K562 (cell line): ENCODE data around the gene UFSP1. TPM values are rescaled to one million over a fixed set of nuclear protein-coding genes. Genes with fewer than 3 reads are reported as not detected.

ENCODE experiments used
- ATAC-seq: fragments of 200-7000 bp; cut with Tn5 transposase; 3 replicates; pipeline ENCODE4 v1.9.1; 2020; ENCODE audit warnings: moderate library complexity
- BruUV-seq: library from RNA; stranded (reverse); fragments of 400-500 nt; replicated peaks from 2 replicates; lab custom pipeline; 2021; lab: Mats Ljungman, UMichigan
- CTCF ChIA-PET: fragments of 300-600 bp; formaldehyde crosslinking; extraction: SDS; loops from one replicate; lab custom pipeline; 2021; ENCODE audit warnings: low intra/inter-chr PET ratio; lab: Yijun Ruan, JAX
- POLR2A ChIA-PET: fragments of 300-600, 350-650 bp; sonication (Branson Sonifier 250); formaldehyde crosslinking; extraction: SDS; loops from one replicate; lab custom pipeline; 2021; ENCODE audit warnings: antibody characterized with exemption, inconsistent platforms; lab: Yijun Ruan, JAX
- DNase-seq, 4 experiments: peaks; one replicate each; pipeline versions ENCODE4 v3.0.0 to v3.0.0-alpha.2; 2011 to 2018; ENCODE audit warnings: low spot score in 3 of 4, mixed read lengths in 3 of 4; ENCODE audit errors: extremely low read depth in 1 of 4
- FAIRE-seq: peaks from 2 replicates; lab custom pipeline; 2011; peaks lifted over from hg19 to GRCh38; lab: Jason Lieb, UNC
- H2AFZ ChIP-seq: 2 replicates; pipeline ENCODE4 v1.6.0; 2011; ENCODE audit warnings: low read depth, low read length, control low read depth, inconsistent platforms
- H3K27ac ChIP-seq: fragments of 200-600 bp; 3 replicates; pipeline ENCODE4 v1.8.0; 2011; ENCODE audit warnings: low read depth, mild to moderate bottlenecking, control low read depth, inconsistent platforms, low read length, moderate library complexity, mixed read lengths; ENCODE audit errors: extremely low read depth
- H3K27me3 ChIP-seq, 2 experiments: fragments of 300-600 bp in 1 of 2; 2 replicates in 1 of 2; 3 replicates in 1 of 2; pipeline versions ENCODE4 v1.6.0 to v1.8.0; 2011; ENCODE audit warnings: inconsistent platforms in 2 of 2, low read length in 2 of 2, mild to moderate bottlenecking in 1 of 2, mixed read lengths in 1 of 2, moderate library complexity in 1 of 2; ENCODE audit not compliant: control insufficient read depth in 2 of 2, insufficient read depth in 2 of 2
- H3K36me3 ChIP-seq: fragments of 300-600 bp; 3 replicates; pipeline ENCODE4 v1.8.0; 2011; ENCODE audit warnings: mild to moderate bottlenecking, low read length, inconsistent platforms; ENCODE audit not compliant: control insufficient read depth, insufficient read depth
- H3K4me1 ChIP-seq, 2 experiments: fragments of 200-600 bp in 1 of 2; replicated peaks in 1 of 2; 2 replicates in 1 of 2; 3 replicates in 1 of 2; pipeline versions ENCODE4 v1.5.1 to v1.8.0; 2011; ENCODE audit warnings: inconsistent platforms in 2 of 2, low read length in 2 of 2, mild to moderate bottlenecking in 1 of 2, mixed read lengths in 1 of 2, moderate library complexity in 1 of 2; ENCODE audit not compliant: control insufficient read depth in 2 of 2, insufficient read depth in 2 of 2
- H3K4me2 ChIP-seq: 2 replicates; pipeline ENCODE4 v1.6.1; 2011; ENCODE audit warnings: low read length, control low read depth, inconsistent platforms, mixed read lengths; ENCODE audit not compliant: insufficient read depth
- H3K4me3 ChIP-seq: fragments of 200-600 bp; sonication (generic), shearing (Covaris generic); 2 replicates; pipeline ENCODE4 v1.5.1; 2016; ENCODE audit warnings: control low read depth, inconsistent platforms
- H3K79me2 ChIP-seq: fragments of 200-600 bp; 3 replicates; pipeline ENCODE4 v1.8.0; 2011; ENCODE audit warnings: low read length, inconsistent platforms; ENCODE audit not compliant: control insufficient read depth, insufficient read depth
- H3K9ac ChIP-seq, 2 experiments: 2 replicates each; pipeline versions ENCODE4 v1.6.0 to v1.6.1; 2011; ENCODE audit warnings: low read depth in 2 of 2, low read length in 2 of 2, control low read depth in 1 of 2, inconsistent platforms in 1 of 2, mild to moderate bottlenecking in 1 of 2, mixed read lengths in 1 of 2; ENCODE audit not compliant: insufficient read depth in 1 of 2
- H3K9me1 ChIP-seq: one replicate; pipeline ENCODE4 v1.6.0; 2011; ENCODE audit warnings: inconsistent platforms, mild to moderate bottlenecking, low read length, moderate library complexity; ENCODE audit not compliant: control insufficient read depth, insufficient read depth
- H3K9me3 ChIP-seq: replicated peaks from 2 replicates; pipeline ENCODE4 v1.5.1; 2011; ENCODE audit warnings: low read depth, low read length, inconsistent platforms; ENCODE audit not compliant: control insufficient read depth, insufficient read depth
- H4K20me1 ChIP-seq: replicated peaks from 2 replicates; pipeline ENCODE4 v1.6.1; 2011; ENCODE audit warnings: low read length, inconsistent platforms, mixed read lengths; ENCODE audit not compliant: control insufficient read depth, insufficient read depth
- AFF4 ChIP-seq: sonication (generic); formaldehyde crosslinking; IDR thresholded peaks from 2 replicates; pipeline ENCODE4 v1.8.0; 2023; ENCODE audit warnings: mild to moderate bottlenecking, missing genetic modification reagents
- MTA3 ChIP-seq: fragments of 450-650 bp; formaldehyde crosslinking; IDR thresholded peaks from 2 replicates; pipeline ENCODE4 v1.6.1; 2017; ENCODE audit warnings: mild to moderate bottlenecking, borderline replicate concordance
- PKNOX1 ChIP-seq: fragments of 450-650 bp; IDR thresholded peaks from 2 replicates; pipeline ENCODE4 v1.6.1; 2016
- POLR2A ChIP-seq: fragments of 450-650 bp; conservative IDR thresholded peaks from 2 replicates; pipeline ENCODE4 v1.6.1; 2016
- SMARCA4 ChIP-seq: fragments of 450-650 bp; IDR thresholded peaks from 2 replicates; pipeline ENCODE4 v1.6.1; 2016
- WGBS: fragments of 100-300 bp; shearing (Covaris generic); methylation state at CpG from one replicate; pipeline ENCODE4 v1.1.6; 2016; ENCODE audit warnings: low coverage, mixed read lengths; ENCODE audit not compliant: insufficient coverage; ENCODE audit errors: missing lambda C conversion rate; 5-methylcytosine and 5-hydroxymethylcytosine counted together
- in situ Hi-C: fragments of 300-500 bp; cut with MboI; formaldehyde crosslinking; loops from 4 replicates; pipeline ENCODE4 v1.15.0; 2018; ENCODE audit warnings: inconsistent platforms, mixed read lengths
- intact Hi-C: fragments of 100-400 bp; cut with micrococcal nuclease; formaldehyde crosslinking; loops from 2 replicates; pipeline ENCODE4 v1.14.2; 2022
- polyA plus RNA-seq, 8 experiments: library from polyadenylated mRNA; depleted of rRNA in 4 of 8; stranded (reverse) in 5 of 8; unstranded in 3 of 8; fragments of >200 nt; fragmentation: Nextera tagmentation in 2 of 8; fragmentation: Illumina TruSeq in 1 of 8; extraction: Ambion mirVana in 2 of 8; extraction: Trizol in 1 of 8; gene quantifications; 2 replicates each; pipeline versions ENCODE4 v1.2.1 to v1.2.3, GENCODE V29; 2011 to 2014; ENCODE audit warnings: inconsistent platforms in 1 of 8, missing spikeins in 1 of 8
- total RNA-seq, 7 experiments: library from RNA; depleted of rRNA in 6 of 7; stranded (reverse); fragments of >200 nt in 6 of 7; fragmentation: Illumina TruSeq in 2 of 7; extraction: Trizol in 2 of 7; gene quantifications; 2 replicates each; pipeline versions ENCODE4 v1.2.1 to v1.2.3, GENCODE V29; 2011 to 2021; ENCODE audit warnings: low replicate concordance in 1 of 7
- TF ChIP-seq, protein P1 (sequence below), 2 experiments: fragments of 450-650 bp in 1 of 2; IDR thresholded peaks; 2 replicates each; pipeline ENCODE4 v1.6.1; 2011 to 2017; ENCODE audit warnings: low read depth in 2 of 2, antibody characterized with exemption in 1 of 2, borderline replicate concordance in 1 of 2, low read length in 1 of 2, mild to moderate bottlenecking in 1 of 2, mixed read lengths in 1 of 2; ENCODE audit not compliant: control insufficient read depth in 1 of 2

The UFSP1 gene
- total and polyA plus RNA-seq, 9 of the 15 experiments (the other 6 are each of a cell fraction or from before 2014, with no cell fraction given): 0.50 to 18.8 (median 2.1) TPM

DNA sequence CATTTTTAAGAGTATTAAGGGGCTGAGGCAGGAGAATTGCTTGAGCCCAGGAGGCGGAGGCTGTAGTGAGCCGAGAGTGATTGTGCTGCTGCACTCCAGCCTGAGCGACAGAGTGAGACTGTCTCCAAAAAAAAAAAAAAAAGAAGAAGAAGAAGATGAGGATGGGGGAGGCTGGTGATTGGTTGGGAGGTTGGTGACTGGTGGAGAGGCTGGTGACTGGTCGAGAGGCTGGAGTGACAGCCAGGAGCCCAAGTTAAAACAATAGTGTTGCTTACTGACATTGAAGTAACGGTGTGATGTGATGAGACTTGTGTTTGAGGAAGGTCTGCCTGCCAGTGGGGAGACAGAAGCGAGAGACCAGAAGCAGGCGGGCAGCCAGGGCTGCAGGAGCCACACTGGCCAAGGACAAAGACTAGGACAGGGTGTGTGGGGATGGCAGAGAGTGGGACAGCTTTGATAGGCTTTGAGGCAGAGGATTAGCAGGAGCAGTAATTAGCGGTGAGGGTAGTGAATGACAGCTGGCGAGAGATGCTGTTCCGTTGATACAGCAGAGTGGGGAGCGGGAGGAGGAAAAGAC lies 9.7 kb downstream of the UFSP1 start:
- no peak overlapping the region for H3K4me3 ChIP-seq
- in situ Hi-C loops: no loop called here
- no peak overlapping the region for H3K4me2 ChIP-seq
- no peak for ATAC-seq
- H3K27me3 ChIP-seq: no peaks in the 10 kb centered on the region
- ChIA-PET POLR2A (interaction anchor here (0.6 to 1.6 kb wide), 2 partner anchors 9 to 38 kb away, joined by 4 read pairs; partner anchors contain the start of gene UFSP1), CTCF (no interaction called here)
- H3K4me1 ChIP-seq: peaks cover 11 to 39% of the 10 kb centered on the region in 2 experiments; a peak in 4 of 5 replicates
- peaks cover 18% of the 10 kb centered on the region; the same call in 1 of the 2 replicates for H4K20me1 ChIP-seq
- peak in 3 of 4 experiments; percentile 21 to 60 (median 53) for DNase-seq
- H3K9me1 ChIP-seq: peaks cover 4% of the 10 kb centered on the region
- WGBS: 91% methylated on average over 10 of the region's 11 CpGs
- H3K27ac ChIP-seq: no peak overlapping the region
- intact Hi-C loops: no loop called here
- H3K36me3 ChIP-seq: peaks cover 93% of the 10 kb centered on the region
- no peaks in the 10 kb centered on the region for H3K9me3 ChIP-seq
- H2AFZ ChIP-seq: no peak overlapping the region
- peak overlapping the region in 1 of 2 experiments; percentile 79; a peak in 2 of 4 replicates for H3K9ac ChIP-seq
- peaks cover 72% of the 10 kb centered on the region for H3K79me2 ChIP-seq
- TF ChIP-seq PKNOX1: peak; percentile 78
- no peak for TF ChIP-seq SMARCA4
- BruUV-seq: no TSS peak
- no peak for FAIRE-seq

- peaks cover 18% of the 10 kb centered on the region; the same call in 1 of the 2 replicates for H4K20me1 ChIP-seq
- 84% methylated on average over 6 of the region's 6 CpGs for WGBS
- intact Hi-C loops: no loop called here
- no peak for TF ChIP-seq MTA3
- no peak for TF ChIP-seq AFF4
- peak; percentile 43; the same call in 1 of the 2 replicates for TF ChIP-seq POLR2A
- TF ChIP-seq, protein P1, sequence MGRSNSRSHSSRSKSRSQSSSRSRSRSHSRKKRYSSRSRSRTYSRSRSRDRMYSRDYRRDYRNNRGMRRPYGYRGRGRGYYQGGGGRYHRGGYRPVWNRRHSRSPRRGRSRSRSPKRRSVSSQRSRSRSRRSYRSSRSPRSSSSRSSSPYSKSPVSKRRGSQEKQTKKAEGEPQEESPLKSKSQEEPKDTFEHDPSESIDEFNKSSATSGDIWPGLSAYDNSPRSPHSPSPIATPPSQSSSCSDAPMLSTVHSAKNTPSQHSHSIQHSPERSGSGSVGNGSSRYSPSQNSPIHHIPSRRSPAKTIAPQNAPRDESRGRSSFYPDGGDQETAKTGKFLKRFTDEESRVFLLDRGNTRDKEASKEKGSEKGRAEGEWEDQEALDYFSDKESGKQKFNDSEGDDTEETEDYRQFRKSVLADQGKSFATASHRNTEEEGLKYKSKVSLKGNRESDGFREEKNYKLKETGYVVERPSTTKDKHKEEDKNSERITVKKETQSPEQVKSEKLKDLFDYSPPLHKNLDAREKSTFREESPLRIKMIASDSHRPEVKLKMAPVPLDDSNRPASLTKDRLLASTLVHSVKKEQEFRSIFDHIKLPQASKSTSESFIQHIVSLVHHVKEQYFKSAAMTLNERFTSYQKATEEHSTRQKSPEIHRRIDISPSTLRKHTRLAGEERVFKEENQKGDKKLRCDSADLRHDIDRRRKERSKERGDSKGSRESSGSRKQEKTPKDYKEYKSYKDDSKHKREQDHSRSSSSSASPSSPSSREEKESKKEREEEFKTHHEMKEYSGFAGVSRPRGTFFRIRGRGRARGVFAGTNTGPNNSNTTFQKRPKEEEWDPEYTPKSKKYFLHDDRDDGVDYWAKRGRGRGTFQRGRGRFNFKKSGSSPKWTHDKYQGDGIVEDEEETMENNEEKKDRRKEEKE (IDR thresholded peaks at IDR 0.05; ENCODE audit: borderline replicate concordance in 1 of 2, control insufficient read depth in 1 of 2, low read depth in 2 of 2, low read length in 1 of 2): 0 out of 4 replicates have a peak, but pooled peaks of 1 of the 2 experiments have one; percentile 28
Observed at GRCh38 chr7:100878685-100879084, 10.8 kb downstream of the UFSP1 start.

More at GRCh38 chr7:100878685-100879084, 10.8 kb downstream of the UFSP1 start:
- Histone ChIP-seq H2AFZ (no peak overlapping the region), H3K9me1 (peaks cover 4% of the 10 kb centered on the region), H3K4me2 (no peak overlapping the region), H3K4me1 (peaks cover 20 to 48% of the 10 kb centered on the region in 2 experiments; a peak in 4 of 5 replicates), H3K4me3 (no peak overlapping the region), H3K36me3 (peaks cover 90% of the 10 kb centered on the region), H3K79me2 (peaks cover 82% of the 10 kb centered on the region), H3K9ac (no peak overlapping the region), H3K9me3 (no peaks in the 10 kb centered on the region), H3K27ac (no peak overlapping the region), H3K27me3 (no peaks in the 10 kb centered on the region)
- DNase-seq (no peak), ATAC-seq (no peak), FAIRE-seq (no peak)
- POLR2A ChIA-PET: interaction anchor here (0.6 to 6.2 kb wide), 3 partner anchors 9 to 260 kb away, joined by 4 to 144 read pairs (median 6); partner anchors contain the start of genes TRIP6 and UFSP1
- in situ Hi-C loops: no loop called here
- no TSS peak for BruUV-seq
- CTCF ChIA-PET: no interaction called here
